Adipose tissue (tissue), 3 donors: ENCODE results near the gene NTM. TPM values are rescaled to one million over a fixed set of nuclear protein-coding genes. Genes with fewer than 3 reads are reported as not detected.

Experiments used
- H3K27ac ChIP-seq: one replicate; pipeline ENCODE4 v1.5.1; 2013; ENCODE audit warnings: low read depth, low read length
- WGBS, 3 donors: extraction: QIAGEN DNeasy Blood & Tissue Kit; methylation state at CpG; one replicate each; pipeline ENCODE4 v1.1.7; 2013; 5-methylcytosine and 5-hydroxymethylcytosine counted together
- polyA plus RNA-seq, 3 donors: library from polyadenylated mRNA; stranded (reverse); fragments of 200-250 nt; gene quantifications; one replicate each; pipeline ENCODE4 v1.2.3, GENCODE V29; 2013
- donor health status: healthy with polysubstance abuse.
- donor health status: Bipolar disorder and iron deficiency.
- donor health status: healthy.

Gene NTM
- polyA plus RNA-seq, 3 donors = 0.22 to 2.2 (median 1.6) TPM

DNA sequence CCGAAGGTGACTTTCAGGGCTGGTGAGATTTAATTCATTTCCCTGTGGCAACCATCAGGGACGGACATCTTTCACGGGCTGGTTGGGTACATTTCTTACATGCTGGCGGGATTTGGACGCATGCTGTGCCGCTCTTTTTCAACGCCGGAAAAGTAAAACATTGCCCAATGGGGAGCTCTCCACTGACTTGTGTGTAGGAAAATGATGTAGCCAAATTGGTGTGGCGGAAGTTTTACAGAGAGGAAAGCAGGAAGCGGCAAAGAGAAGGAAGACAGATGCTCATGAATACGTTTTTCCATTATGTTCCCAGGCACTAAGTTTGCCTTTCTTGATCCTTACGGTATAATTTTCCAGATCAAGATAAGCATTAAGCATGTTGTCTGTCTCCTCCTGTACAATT, 375.8 kb downstream of the NTM start:
- no peak overlapping the region for H3K27ac ChIP-seq
- 74 to 83% (median 80%) methylated on average over 12 of the region's 12 CpGs for WGBS, 3 donors

DNA sequence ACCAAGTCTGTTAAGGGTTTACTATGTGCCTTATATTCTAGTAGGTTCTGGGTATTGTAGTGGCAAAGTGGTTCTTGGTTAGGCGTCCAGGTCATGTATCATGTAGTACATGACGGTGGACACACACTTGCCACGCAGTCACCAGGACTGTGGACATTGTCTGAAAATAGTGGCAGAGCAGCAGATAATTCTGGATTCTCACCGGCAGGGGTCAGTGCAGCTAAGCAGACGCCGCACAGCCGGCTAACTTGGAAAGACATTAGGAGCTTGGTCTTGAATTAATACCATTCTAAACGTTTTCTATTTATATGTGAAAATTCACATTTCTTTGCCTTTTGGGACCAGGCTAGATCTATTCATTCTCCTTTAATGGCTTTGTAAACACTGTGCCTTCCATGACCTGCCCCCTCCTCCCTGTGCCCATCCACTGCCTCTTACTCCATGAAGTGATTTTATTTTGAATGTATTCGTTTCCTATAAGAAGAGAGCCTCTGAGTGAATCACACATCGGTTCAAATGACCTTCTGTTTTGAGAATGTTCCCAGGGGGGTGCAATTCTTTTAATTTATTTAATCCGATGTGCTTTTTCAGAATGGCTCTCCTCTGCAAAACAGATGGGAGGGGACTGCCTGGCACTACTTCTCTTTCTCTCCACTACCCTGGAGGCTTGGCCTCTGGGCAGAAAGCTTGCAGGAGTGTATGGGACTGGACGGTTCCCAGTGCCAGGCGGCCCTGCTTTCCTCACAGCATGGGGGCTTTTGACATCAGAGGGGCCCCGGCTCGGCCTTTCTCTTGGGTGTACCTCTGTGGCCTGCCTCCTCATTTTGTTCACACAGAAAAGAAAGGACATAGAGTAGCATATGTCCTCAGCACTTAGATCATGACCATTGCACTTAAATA, 378.0 kb downstream of the NTM start:
- WGBS, 3 donors = 26 to 30% (median 26%) methylated on average over 15 of the region's 15 CpGs
- no peak overlapping the region for H3K27ac ChIP-seq

DNA sequence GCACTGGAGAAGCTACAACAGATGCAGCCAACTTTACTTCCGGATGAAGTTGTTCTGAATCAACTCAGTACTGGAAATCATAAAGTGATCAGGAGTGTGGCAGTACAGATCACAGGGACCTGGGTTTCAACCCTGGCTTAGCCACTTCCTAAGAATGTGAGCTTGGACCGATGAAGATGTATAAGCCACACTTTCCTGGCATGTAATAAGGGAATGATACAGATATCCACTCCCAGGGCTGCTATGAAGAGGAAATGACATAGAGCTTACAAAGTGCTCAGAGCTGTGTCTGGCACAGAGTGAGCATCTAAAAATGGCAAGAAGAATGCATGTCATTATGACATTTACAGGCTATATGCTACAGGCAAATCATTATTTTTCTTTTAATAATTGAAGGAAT, 378.7 kb downstream of the NTM start:
- no peak overlapping the region for H3K27ac ChIP-seq
- 56 to 75% (median 65%) methylated on average over 2 of the region's 2 CpGs for WGBS, 3 donors

DNA sequence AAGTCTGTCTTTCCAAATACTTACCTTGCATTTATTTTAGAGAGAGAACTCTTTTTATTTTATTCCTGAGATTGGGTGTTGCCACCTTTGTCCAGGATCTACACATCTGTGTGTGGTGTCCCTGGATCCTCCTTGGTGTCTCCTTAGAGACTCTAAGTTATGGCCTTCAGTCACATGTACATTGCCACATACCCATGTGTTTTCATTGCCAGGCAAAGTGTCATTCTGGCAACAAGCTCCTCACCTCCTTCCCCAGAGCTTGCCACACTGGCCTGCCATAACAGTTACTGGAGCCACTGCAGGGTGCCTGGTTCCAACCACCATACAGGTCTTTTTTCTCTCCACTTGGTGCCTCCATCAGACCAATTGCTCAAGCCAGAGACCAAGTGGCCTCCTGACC, 379.7 kb downstream of the NTM start:
- H3K27ac ChIP-seq = no peak overlapping the region

DNA sequence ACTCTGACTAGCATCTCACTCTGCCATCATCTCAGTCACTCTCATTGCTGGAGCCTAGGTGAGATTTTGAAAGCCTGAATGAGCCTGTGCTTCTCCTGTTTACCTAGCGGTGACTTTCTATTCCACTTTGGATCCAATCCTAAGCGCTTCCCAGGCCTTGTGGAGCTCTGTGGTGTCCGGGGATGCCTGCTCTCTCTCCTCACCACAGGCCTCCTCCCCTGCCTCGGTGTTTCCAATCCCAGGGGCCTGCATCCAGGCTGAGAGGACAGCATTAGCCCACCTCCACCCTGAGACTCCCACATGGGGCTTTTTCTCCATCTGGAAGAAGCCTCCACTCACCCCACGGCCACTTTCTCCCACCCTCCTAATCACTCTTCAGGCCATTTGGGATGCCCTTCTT, 380.3 kb downstream of the NTM start:
- H3K27ac ChIP-seq = no peak overlapping the region
- WGBS, 3 donors = 76 to 94% (median 86%) methylated on average over 5 of the region's 5 CpGs

DNA sequence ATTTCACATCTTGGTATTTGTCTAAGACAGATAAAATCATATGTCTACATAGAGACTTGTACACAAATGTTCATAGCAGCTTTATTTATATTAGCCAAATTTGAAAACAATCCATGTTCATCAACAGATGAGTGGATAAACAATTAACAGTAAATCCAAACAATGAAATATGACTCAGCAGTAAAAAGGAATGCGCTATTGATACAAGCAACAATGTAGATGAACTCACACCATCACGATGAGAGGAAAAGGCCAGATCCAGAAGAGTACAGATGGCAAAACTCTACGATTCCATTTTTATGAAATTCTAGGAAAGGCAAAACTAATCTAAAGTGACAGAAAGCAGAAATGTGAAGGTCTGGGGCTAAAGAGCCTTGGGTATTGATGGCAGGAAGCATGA, 384.3 kb downstream of the NTM start:
- WGBS, 3 donors = 81 to 87% (median 84%) methylated on average over 3 of the region's 3 CpGs
- H3K27ac ChIP-seq = no peak overlapping the region

DNA sequence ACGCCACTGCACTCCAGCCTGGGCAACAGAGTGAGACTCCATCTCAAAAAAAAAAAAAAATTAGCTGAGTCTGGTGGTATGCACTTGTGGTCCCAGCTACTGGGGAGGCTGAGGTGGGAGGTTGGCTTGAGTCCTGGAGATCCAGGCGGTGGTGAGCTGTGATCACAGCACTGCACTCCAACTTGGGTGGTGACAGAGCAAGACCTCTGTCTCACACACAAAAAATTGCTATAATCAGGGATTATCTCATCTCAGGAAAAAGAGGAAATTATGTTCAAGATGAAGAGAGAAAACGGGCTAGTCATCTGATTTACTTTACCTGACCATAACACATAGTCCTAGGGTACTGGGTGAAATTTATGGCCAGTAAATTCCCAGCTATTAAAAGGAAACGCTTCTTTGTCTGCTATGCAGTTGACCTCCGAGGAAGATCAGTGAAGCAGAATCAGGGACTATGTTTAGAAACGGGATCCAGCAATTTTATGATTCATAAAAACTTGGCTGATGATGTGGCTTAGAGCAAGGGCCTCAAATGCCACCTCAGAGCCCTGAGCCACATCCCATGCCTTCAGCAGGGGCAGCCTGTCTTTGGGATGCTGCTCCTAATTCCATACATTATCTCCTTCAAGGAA, 386.2 kb downstream of the NTM start:
- WGBS, 3 donors = 53 to 75% (median 66%) methylated on average over 6 of the region's 6 CpGs
- H3K27ac ChIP-seq = no peak overlapping the region

DNA sequence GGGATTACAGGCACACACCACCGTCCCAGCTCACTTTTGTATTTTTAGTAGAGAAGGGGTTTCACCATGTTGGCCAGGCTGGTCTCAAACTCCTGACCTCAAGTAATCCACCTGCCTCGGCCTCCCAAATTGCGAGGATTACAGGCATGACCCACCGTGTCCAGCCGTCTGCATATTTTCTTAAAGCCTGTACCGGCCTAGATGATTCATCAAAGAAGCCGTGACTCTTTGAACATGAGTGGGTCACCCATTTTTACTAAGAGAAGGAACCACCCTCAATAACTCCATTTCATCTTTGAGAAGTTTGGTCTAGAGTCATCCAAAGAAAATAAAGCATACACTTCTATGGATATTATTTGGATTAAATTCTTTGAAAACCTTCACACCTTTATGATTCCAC, 388.3 kb downstream of the NTM start:
- H3K27ac ChIP-seq = no peak overlapping the region
- 88 to 97% (median 93%) methylated on average over 7 of the region's 7 CpGs for WGBS, 3 donors

DNA sequence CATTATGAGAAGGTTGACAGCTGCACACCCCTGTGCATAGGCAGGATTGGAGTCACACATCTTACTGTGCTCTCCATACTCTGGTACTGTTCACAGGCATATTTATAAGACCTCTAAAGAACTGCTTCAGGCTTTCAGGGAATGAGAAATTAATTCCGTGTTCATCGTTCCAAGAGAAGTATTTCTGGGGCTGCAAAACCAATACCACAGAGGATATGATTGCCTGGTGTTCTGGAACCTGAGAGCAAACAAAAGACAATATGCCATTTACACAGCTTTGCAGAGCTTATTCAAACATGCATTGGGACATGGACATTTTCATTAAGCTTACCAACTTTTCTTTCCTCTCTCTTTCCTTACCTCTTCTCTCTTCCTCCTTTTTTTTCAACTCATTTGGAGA, 388.7 kb downstream of the NTM start:
- no peak overlapping the region for H3K27ac ChIP-seq
- 48 to 83% (median 77%) methylated on average over 2 of the region's 2 CpGs for WGBS, 3 donors

DNA sequence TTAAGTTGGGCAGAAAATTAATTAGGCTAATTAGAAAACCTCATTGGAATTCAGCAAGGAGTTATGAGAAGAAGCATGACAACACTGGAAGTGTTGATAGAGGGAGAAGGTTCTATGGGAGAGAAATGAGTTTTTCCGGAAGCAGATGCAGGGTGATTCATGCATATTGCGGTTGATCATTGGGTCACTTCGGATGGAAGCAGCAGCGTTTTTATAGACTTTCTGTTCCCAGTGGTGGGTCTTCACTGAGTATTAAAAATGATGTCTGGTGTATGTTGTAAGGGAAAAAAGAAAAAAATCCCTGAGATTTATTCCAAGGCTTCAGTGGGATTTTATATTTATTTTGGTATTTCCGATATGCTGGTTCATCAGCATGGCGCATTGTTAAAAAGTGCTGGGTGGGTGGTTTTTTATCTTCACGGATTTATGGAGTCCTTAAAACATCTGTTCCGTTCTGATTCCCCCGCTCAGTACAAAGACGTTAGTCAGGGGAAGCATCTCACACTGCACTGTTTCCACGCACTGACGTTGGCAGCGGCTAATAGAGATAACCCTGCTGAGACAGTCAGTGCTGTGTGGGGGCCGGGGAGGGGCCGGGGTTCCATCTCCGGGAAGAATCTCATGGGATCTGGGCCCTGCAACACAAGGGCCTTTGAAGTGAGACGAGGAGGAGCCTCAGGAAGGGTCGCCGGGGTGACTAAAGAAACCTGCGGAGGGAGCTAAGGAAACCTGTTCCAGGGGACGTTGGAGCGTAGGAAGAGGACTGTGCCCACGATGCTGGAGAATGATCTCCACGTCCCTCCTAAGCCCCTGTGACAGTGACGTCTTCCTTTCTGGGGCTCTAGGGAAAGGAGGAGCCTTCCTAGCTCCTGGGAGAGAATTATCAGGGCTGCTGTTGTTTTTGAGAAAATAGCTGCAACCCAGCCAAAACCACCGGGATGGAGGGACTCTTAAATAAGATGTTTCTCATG, 390.0 kb downstream of the NTM start:
- no peak overlapping the region for H3K27ac ChIP-seq

DNA sequence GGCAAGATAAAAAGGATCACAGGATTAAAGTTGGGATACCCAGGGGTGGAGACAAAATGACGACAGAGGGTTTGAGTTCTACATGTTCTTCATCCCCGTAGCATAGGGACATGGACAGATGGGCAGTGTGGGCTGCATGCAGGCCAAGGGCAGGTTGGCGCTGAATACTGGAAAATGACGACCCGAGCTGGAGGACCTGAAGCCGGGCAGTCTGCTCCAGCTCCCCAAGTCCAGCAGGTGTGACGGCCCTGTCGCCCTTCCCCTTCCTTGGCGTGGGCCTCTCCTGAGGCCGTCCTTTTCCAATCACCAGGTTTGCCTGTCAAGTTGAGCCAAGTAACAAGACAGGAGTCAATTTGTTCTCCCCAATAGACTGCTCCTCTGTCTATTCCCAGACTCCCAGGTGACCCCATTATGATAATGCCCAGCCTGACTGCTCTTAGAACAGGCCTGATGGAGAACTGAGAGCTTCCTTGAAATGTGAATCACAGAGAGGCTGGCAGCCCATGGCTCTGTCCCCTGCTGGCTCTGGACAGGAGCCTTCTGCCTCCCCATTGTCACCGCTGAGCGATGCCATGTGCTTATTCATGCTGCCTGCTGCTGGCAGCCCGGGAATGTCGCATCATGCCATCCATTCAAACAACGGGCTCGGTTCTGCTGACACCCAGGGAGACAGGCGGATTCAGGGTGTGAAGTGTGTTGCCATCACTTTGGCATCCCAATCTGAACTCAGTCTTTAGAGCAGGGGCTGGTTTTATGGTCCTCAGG, 392.1 kb downstream of the NTM start:
- no peak overlapping the region for H3K27ac ChIP-seq
- 89 to 98% (median 96%) methylated on average over 17 of the region's 17 CpGs for WGBS, 3 donors

More for the DNA sequence above, 390.0 kb downstream of the NTM start:
- 48 to 54% (median 53%) methylated on average over 26 of the region's 26 CpGs for WGBS, 3 donors

DNA sequence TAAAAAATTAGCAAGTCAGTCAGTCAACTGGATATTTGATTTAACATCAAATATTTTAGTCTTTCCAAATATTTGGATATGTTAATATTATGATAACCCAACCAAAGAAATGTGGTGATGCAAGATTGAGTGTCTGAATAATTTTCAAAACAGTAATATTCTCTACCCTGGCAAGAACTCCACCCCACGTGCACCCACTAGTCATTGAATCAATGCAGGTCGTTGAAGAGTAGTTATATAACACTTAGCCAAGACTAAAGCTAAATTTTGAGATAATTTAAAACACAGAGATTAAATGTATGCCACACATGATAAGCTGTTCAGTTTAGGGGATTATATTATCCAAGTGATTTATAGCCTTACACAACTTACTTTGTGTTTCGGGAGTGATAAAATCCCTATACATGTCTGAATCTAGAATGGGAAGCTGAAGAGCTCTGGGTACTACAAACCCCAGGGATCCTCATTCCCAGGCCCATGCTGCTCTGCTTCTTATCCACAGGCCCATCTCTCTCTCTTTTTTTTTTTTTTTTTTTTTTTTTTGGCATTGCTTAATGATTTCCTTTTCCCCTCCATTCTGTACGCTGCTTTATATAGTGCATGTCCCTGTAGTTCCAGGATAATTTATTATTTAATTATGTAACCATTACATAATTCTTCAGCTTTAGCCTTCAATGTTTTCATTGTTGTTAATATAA, 392.9 kb downstream of the NTM start:
- 34 to 61% (median 34%) methylated on average over 4 of the region's 4 CpGs for WGBS, 3 donors
- no peak overlapping the region for H3K27ac ChIP-seq

DNA sequence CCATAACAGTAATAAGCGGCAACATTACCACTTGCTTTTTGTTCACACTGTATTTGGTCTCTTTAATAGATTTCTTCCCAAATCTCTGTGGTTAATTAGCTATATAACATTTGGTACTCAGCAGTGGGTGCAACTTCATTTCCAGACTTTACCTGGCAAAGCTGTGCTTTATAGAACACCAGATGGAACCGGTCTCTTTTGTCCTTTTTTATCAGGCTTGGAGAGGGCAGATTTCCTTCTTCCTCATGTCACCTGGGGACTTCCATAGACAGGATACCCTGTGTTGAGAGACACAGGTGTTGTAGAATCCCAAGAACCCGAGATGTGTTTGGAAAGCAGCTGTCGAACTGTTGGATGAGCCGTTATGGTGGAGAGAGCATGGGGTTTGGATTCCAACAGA, 393.7 kb downstream of the NTM start:
- 78 to 89% (median 88%) methylated on average over 5 of the region's 5 CpGs for WGBS, 3 donors
- no peak overlapping the region for H3K27ac ChIP-seq

DNA sequence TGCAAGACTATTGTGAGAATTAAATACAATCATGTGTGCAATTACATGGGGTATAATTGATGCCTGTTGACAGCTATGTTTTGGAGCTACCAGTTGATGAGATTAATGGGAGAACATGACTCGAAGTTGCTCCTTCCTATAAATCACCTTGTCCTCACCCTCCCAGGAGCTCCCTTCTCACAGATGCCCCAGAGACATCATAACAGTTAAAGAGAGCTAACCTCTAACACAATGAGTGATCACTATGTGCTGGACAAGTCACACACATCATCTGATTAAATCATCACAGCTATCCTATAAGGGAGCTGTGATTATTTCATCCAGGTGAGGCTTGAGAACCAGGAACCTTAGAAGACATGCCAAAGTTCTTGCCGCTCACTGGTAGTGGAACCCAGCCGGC, 394.2 kb downstream of the NTM start:
- WGBS, 3 donors = 50 to 84% (median 73%) methylated on average over 3 of the region's 3 CpGs
- no peak overlapping the region for H3K27ac ChIP-seq

DNA sequence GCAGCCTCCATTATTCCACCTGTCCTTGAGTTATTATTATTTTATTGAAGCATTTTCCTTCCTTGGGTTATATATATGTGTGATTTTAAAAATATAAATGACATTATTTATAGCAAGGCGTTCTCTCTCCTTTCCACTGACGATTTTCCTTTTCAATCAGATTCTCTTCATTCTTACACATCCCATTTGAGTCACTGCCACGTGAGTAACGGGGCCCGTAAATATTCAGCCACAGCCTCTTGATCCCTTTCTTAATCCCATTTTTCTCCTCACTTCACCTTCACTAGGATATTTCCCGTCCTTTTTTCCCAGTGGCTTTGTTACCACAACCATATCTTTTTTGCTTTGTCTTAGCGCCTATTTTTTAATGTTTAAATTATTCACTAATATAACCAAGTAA, 396.2 kb downstream of the NTM start:
- WGBS, 3 donors = 71 to 86% (median 83%) methylated on average over 7 of the region's 7 CpGs
- H3K27ac ChIP-seq = no peak overlapping the region

DNA sequence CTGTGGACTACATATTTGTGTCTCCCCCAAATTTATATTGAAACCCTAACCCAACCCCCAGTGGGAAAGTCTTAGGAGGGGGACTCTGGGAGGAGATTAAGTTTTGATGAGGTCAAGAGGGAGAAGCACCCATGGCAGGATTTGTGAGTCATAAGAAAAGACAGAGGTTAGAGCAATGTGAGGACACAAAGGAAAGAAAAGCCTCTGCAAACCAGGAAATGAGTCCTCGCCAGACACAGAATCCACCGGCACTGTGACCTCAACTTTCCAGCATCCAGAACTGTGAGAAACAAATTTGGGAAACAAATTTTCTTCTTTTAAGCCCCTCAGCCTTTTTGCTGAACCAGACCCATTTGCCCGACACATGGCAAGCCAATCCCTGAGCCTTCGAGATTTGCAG, 397.0 kb downstream of the NTM start:
- WGBS, 3 donors = 71 to 78% (median 75%) methylated on average over 4 of the region's 4 CpGs
- no peak overlapping the region for H3K27ac ChIP-seq

DNA sequence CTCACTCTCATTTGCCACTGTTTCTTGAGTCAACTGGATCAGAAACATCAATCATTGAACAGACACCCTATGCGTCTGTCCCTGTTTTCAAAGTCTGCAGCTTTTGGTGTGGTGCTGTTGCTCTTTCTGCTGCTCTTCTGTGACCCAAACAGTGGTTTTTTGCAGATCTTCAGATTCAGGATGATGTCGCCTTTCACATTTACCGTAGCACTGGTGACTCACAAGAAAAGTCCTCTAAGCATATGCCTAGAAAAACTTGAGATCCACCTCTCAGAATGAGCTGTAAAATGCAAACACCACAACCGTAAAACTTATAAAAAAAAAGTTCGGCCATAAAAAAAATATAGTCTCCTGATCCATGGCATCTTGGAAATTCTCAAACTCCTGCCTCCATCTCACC, 400.4 kb downstream of the NTM start:
- H3K27ac ChIP-seq = no peak overlapping the region
- whole genome bisulfite sequencing, 3 donors = 73 to 80% (median 80%) methylated on average over 5 of the region's 5 CpGs

DNA sequence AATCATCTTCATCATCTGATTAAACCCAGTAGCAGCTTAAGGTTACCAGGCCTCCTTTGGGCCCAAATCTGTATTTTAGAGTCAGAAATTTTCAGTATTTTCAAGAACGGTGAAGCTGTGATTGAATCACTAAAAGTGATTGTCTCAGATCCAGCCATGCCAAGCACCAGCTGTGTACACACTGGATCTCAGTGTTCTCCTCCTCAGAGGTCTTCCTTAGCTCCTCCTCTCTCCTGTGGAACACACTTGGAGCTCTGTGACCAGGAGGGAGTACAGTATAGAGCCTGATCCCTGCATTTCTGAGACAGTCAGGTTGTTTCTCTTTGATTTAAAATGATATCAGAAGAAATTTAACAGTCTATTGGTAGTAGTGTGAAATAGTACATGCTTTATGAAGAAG, 401.1 kb downstream of the NTM start:
- WGBS, 3 donors = 43 to 90% (median 79%) methylated on average over 1 of the region's 1 CpG
- no peak overlapping the region for H3K27ac ChIP-seq
